Liver (tissue), 3 donors: ENCODE data around the gene GRIN3B.

Experiments used
- JUND ChIP-seq, 2 donors: IDR thresholded peaks; 2 replicates each; pipeline ENCODE4 v1.6.1; 2016; ENCODE audit warnings: antibody characterized with exemption in 2 of 2
- TAF1 ChIP-seq: conservative IDR thresholded peaks from 2 replicates; pipeline ENCODE4 v1.6.1; 2016; ENCODE audit warnings: antibody characterized with exemption, mild to moderate bottlenecking
- TF ChIP-seq, protein P1 (sequence below): fragments of 150-350 bp; IDR thresholded peaks from 2 replicates; pipeline ENCODE4 v1.5.1; 2017; ENCODE audit warnings: improper control_type of control experiment, low read depth, low read length; ENCODE audit not compliant: missing input control
- donor health status: healthy.
- donor health status: healthy.

- TF ChIP-seq, protein P1, sequence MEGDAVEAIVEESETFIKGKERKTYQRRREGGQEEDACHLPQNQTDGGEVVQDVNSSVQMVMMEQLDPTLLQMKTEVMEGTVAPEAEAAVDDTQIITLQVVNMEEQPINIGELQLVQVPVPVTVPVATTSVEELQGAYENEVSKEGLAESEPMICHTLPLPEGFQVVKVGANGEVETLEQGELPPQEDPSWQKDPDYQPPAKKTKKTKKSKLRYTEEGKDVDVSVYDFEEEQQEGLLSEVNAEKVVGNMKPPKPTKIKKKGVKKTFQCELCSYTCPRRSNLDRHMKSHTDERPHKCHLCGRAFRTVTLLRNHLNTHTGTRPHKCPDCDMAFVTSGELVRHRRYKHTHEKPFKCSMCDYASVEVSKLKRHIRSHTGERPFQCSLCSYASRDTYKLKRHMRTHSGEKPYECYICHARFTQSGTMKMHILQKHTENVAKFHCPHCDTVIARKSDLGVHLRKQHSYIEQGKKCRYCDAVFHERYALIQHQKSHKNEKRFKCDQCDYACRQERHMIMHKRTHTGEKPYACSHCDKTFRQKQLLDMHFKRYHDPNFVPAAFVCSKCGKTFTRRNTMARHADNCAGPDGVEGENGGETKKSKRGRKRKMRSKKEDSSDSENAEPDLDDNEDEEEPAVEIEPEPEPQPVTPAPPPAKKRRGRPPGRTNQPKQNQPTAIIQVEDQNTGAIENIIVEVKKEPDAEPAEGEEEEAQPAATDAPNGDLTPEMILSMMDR: no peak
- TF ChIP-seq JUND (IDR thresholded peaks at IDR 0.05) (no peak), TAF1 (no peak)
Observed at GRCh38 chr19:958967-959855, 41.0 kb upstream of the GRIN3B start.
